Right atrium auricular region (tissue), 2 donors: Measurements from ENCODE around the gene NOP16. TPM values are rescaled to one million over a fixed set of nuclear protein-coding genes. Genes with fewer than 3 reads are reported as not detected.
A peak's percentile ranks its signal among the peaks of the same experiment; 100 is the strongest.

Experiments used
- DNase-seq: peaks from one replicate; pipeline ENCODE4 v3.0.0-alpha.2; 2019; ENCODE audit warnings: low spot score
- H3K27ac ChIP-seq, 2 donors: fragments of 200-600 bp; sonication (generic); 1 replicate in 1 of 2; 2 replicates in 1 of 2; pipeline ENCODE4 v1.5.1; 2016 to 2019
- H3K27me3 ChIP-seq, 2 donors: fragments of 200-600 bp; sonication (generic); one replicate each; pipeline versions ENCODE4 v1.5.1 to v1.6.0; 2017 to 2019
- H3K36me3 ChIP-seq: fragments of 200-600 bp; sonication (generic); one replicate; pipeline ENCODE4 v1.5.1; 2016
- H3K4me1 ChIP-seq, 2 donors: fragments of 200-600 bp; sonication (generic); one replicate each; pipeline versions ENCODE4 v1.5.1 to v1.6.0; 2017 to 2019
- H3K4me3 ChIP-seq, 2 donors: fragments of 200-600 bp; sonication (generic); 1 replicate in 1 of 2; 2 replicates in 1 of 2; pipeline ENCODE4 v1.5.1; 2017 to 2019; ENCODE audit warnings: mild to moderate bottlenecking in 1 of 2, moderate library complexity in 1 of 2
- H3K9me3 ChIP-seq, 2 donors: fragments of 200-600 bp; sonication (generic); one replicate each; pipeline ENCODE4 v1.5.1; 2019
- CTCF ChIP-seq, 2 donors: fragments of 200-600 bp; sonication (generic); IDR thresholded peaks; one replicate each; pipeline ENCODE4 v1.5.1; 2019; ENCODE audit warnings: antibody characterized with exemption in 2 of 2
- total RNA-seq, 2 donors: library from RNA; depleted of rRNA; stranded (reverse); fragments of >200 nt; gene quantifications; one replicate each; pipeline ENCODE4 v1.1.0, GENCODE V29; 2016

Gene NOP16
- total RNA-seq, 2 donors from 2014 or later = 11.8 to 16.0 TPM

- no peak for DNase-seq
- Histone ChIP-seq H3K36me3 (peaks cover 46% of the 10 kb centered on the region), H3K4me1 (peaks cover 0 to 32% of the 10 kb centered on the region in 2 donors), H3K27ac (peak overlapping the region; percentile 91 to 93), H3K4me3 (peak overlapping the region; percentile 79 to 89), H3K9me3 (no peaks in the 10 kb centered on the region), H3K27me3 (no peaks in the 10 kb centered on the region)
- no peak for TF ChIP-seq CTCF (IDR thresholded peaks at IDR 0.05)
Measured at GRCh38 chr5:176388003-176388443, 375 bp downstream of the NOP16 start.

- no peak for DNase-seq
- H3K9me3 ChIP-seq = no peaks in the 10 kb centered on the region
- H3K27ac ChIP-seq = peak overlapping the region; percentile 91 to 93
- peaks cover 43% of the 10 kb centered on the region for H3K36me3 ChIP-seq
- no peaks in the 10 kb centered on the region for H3K27me3 ChIP-seq
- no peak for TF ChIP-seq CTCF (IDR thresholded peaks at IDR 0.05)
- peak overlapping the region; percentile 79 to 89 for H3K4me3 ChIP-seq
- H3K4me1 ChIP-seq = peaks cover 0 to 33% of the 10 kb centered on the region in 2 donors
Measured at GRCh38 chr5:176387384-176387925, 943 bp downstream of the NOP16 start.

GRCh38 chr5:176386491-176386890 is 1.9 kb downstream of the NOP16 start:
- no peaks in the 10 kb centered on the region for H3K27me3 ChIP-seq
- H3K4me3 ChIP-seq = no peak overlapping the region
- no peaks in the 10 kb centered on the region for H3K9me3 ChIP-seq
- H3K4me1 ChIP-seq = peaks cover 0 to 42% of the 10 kb centered on the region in 2 donors
- H3K36me3 ChIP-seq = peaks cover 33% of the 10 kb centered on the region
- no peak overlapping the region for H3K27ac ChIP-seq
- TF ChIP-seq CTCF (IDR thresholded peaks at IDR 0.05) = no peak
- no peak for DNase-seq

GRCh38 chr5:176384991-176385390 is 3.4 kb downstream of the NOP16 start:
- Histone ChIP-seq H3K27ac (no peak overlapping the region), H3K27me3 (no peaks in the 10 kb centered on the region)

DNA sequence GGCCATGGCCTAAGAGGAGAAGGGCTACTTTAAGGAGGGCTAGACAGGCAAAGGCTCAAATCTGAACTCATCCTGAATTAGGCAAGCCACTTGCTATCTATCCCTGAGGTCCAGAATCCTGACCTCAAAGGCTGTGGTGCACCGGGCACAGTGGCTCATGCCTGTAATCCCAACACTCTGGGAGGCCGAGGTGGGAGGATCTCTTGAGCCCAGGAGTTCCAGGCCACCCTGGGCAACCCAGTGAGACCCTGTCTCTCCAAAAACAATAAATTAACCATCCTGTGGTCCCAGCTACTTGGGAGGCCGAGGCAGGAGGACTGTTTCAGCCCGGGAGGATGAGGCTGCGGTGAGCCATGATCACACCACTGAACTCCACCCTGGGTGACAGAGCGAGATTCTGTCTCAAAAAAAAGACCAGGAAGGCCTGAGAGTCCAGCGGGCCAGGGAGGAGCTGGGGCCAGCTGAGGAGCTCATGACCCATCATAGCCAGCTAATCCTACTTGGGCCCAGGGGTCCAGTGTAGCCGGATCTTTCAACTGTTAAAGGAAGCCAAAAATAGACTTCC is 4.0 kb downstream of the NOP16 start:
- Histone ChIP-seq H3K4me3 (no peak overlapping the region), H3K9me3 (no peaks in the 10 kb centered on the region), H3K27ac (no peak overlapping the region), H3K36me3 (peaks cover 30% of the 10 kb centered on the region), H3K4me1 (peaks cover 0 to 35% of the 10 kb centered on the region in 2 donors), H3K27me3 (no peaks in the 10 kb centered on the region)
- DNase-seq = no peak
- TF ChIP-seq CTCF (IDR thresholded peaks at IDR 0.05) = no peak

More at GRCh38 chr5:176384991-176385390, 3.4 kb downstream of the NOP16 start:
- H3K4me1 ChIP-seq = peaks cover 0 to 40% of the 10 kb centered on the region in 2 donors
- H3K36me3 ChIP-seq = peaks cover 30% of the 10 kb centered on the region
- no peaks in the 10 kb centered on the region for H3K9me3 ChIP-seq
- no peak for DNase-seq
- H3K4me3 ChIP-seq = no peak overlapping the region
- TF ChIP-seq CTCF (IDR thresholded peaks at IDR 0.05) = no peak
